H1 (cell line): ENCODE measurements around the gene WWC1. TPM values are rescaled to one million over a fixed set of nuclear protein-coding genes. Genes with fewer than 3 reads are reported as not detected.

ENCODE experiments used
- CTCF ChIA-PET: fragments of 300-600 bp; sonication (Branson Sonifier 250); formaldehyde crosslinking; loops from one replicate; lab custom pipeline; 2021; ENCODE audit not compliant: partially characterized antibody; lab: Charles Lee
- POLR2A ChIA-PET: fragments of 300-600 bp; sonication (Branson Sonifier 250); formaldehyde crosslinking; loops from one replicate; lab custom pipeline; 2021; ENCODE audit warnings: inconsistent platforms; ENCODE audit not compliant: partially characterized antibody; lab: Charles Lee
- DNase-seq, 2 experiments: peaks; one replicate each; pipeline versions ENCODE4 v3.0.0 to v3.0.0-alpha.2; 2010 to 2022; ENCODE audit warnings: low spot score in 2 of 2, low read depth in 1 of 2, mixed read lengths in 1 of 2
- FAIRE-seq: peaks from 2 replicates; lab custom pipeline; 2011; peaks lifted over from hg19 to GRCh38; lab: Jason Lieb, UNC
- H2AFZ ChIP-seq: 2 replicates; pipeline ENCODE4 v1.8.1; 2012; ENCODE audit warnings: low read length, inconsistent platforms
- H2AK5ac ChIP-seq: 2 replicates; pipeline ENCODE4 v1.6.1; 2013; ENCODE audit warnings: low read depth, low read length
- H2BK120ac ChIP-seq: replicated peaks from 2 replicates; pipeline ENCODE3; 2013; ENCODE audit warnings: low read depth, low read length, inconsistent platforms
- H2BK12ac ChIP-seq: 2 replicates; pipeline ENCODE4 v1.6.1; 2013; ENCODE audit warnings: low read depth, low read length
- H2BK15ac ChIP-seq: 2 replicates; pipeline ENCODE4 v1.6.1; 2013; ENCODE audit warnings: low read length
- H2BK20ac ChIP-seq: 2 replicates; pipeline ENCODE4 v1.6.1; 2013; ENCODE audit warnings: low read length
- H2BK5ac ChIP-seq: 2 replicates; pipeline ENCODE4 v1.6.1; 2013; ENCODE audit warnings: low read depth, low read length
- H3K14ac ChIP-seq: 2 replicates; pipeline ENCODE4 v1.6.1; 2013; ENCODE audit warnings: inconsistent platforms; ENCODE audit not compliant: insufficient read length
- H3K18ac ChIP-seq: 2 replicates; pipeline ENCODE4 v1.6.1; 2013; ENCODE audit warnings: low read length; ENCODE audit errors: extremely low read depth
- H3K23ac ChIP-seq: 2 replicates; pipeline ENCODE4 v1.6.1; 2013; ENCODE audit warnings: inconsistent platforms; ENCODE audit not compliant: insufficient read length
- H3K23me2 ChIP-seq: 2 replicates; pipeline ENCODE4 v1.6.1; 2013; ENCODE audit warnings: low read depth, low read length
- H3K27ac ChIP-seq: 2 replicates; pipeline ENCODE4 v1.6.1; 2011; ENCODE audit warnings: low read depth, low read length, inconsistent platforms
- H3K27me3 ChIP-seq, 4 experiments: replicated peaks in 1 of 4; 1 replicate in 1 of 4; 2 replicates in 3 of 4; pipeline versions ENCODE4 v1.6.1 to v1.8.1; 2011 to 2013; ENCODE audit warnings: low read length in 3 of 4, mild to moderate bottlenecking in 3 of 4, inconsistent platforms in 2 of 4, mixed read lengths in 2 of 4, moderate library complexity in 1 of 4; ENCODE audit not compliant: control insufficient read depth in 3 of 4, insufficient read depth in 3 of 4; ENCODE audit errors: extremely low read depth in 1 of 4
- H3K36me3 ChIP-seq, 4 experiments: 2 replicates each; pipeline versions ENCODE4 v1.6.1 to v1.8.1; 2011 to 2013; ENCODE audit warnings: mild to moderate bottlenecking in 4 of 4, low read length in 3 of 4, moderate library complexity in 2 of 4, control low read depth in 1 of 4, inconsistent platforms in 1 of 4; ENCODE audit not compliant: insufficient read depth in 4 of 4, control insufficient read depth in 2 of 4
- H3K4ac ChIP-seq: replicated peaks from 2 replicates; pipeline ENCODE3; 2013; ENCODE audit warnings: low read length, low read depth, mixed read lengths, inconsistent platforms; ENCODE audit not compliant: insufficient read length
- H3K4me1 ChIP-seq, 4 experiments: replicated peaks in 1 of 4; 1 replicate in 1 of 4; 2 replicates in 3 of 4; pipeline versions ENCODE4 v1.6.1 to v1.8.1; 2011 to 2013; ENCODE audit warnings: low read length in 3 of 4, inconsistent platforms in 2 of 4, mixed read lengths in 1 of 4; ENCODE audit not compliant: insufficient read depth in 4 of 4, control insufficient read depth in 3 of 4
- H3K4me2 ChIP-seq, 2 experiments: 2 replicates each; pipeline versions ENCODE4 v1.6.1 to v1.8.1; 2011 to 2013; ENCODE audit warnings: low read depth in 2 of 2, low read length in 2 of 2, control low read depth in 1 of 2, inconsistent platforms in 1 of 2, mild to moderate bottlenecking in 1 of 2; ENCODE audit not compliant: insufficient read depth in 1 of 2
- H3K4me3 ChIP-seq, 4 experiments: fragments of 200-600, 300-600 bp in 1 of 4; sonication (generic), shearing (Covaris generic), sonication (Bioruptor Twin) in 1 of 4; 2 replicates each; pipeline versions ENCODE4 v1.5.1 to v1.8.1; 2011 to 2016; ENCODE audit warnings: low read length in 4 of 4, low read depth in 3 of 4, control low read depth in 2 of 4, inconsistent platforms in 2 of 4, mild to moderate bottlenecking in 2 of 4, mixed read lengths in 1 of 4, moderate library complexity in 1 of 4; ENCODE audit not compliant: insufficient read depth in 2 of 4; ENCODE audit errors: extremely low read depth in 1 of 4
- H3K56ac ChIP-seq: replicated peaks from 2 replicates; pipeline ENCODE3; 2013; ENCODE audit warnings: low read depth, mild to moderate bottlenecking, mixed read lengths, low read length, inconsistent platforms; ENCODE audit not compliant: insufficient read length
- H3K79me1 ChIP-seq: 2 replicates; pipeline ENCODE4 v1.6.1; 2013; ENCODE audit warnings: low read depth, low read length, control low read depth
- H3K79me2 ChIP-seq, 2 experiments: 2 replicates each; pipeline versions ENCODE4 v1.6.1 to v1.8.1; 2012 to 2013; ENCODE audit warnings: low read length in 2 of 2, mild to moderate bottlenecking in 2 of 2, inconsistent platforms in 1 of 2; ENCODE audit not compliant: insufficient read depth in 2 of 2, control insufficient read depth in 1 of 2
- H3K9ac ChIP-seq, 4 experiments: replicated peaks in 1 of 4; 1 replicate in 1 of 4; 2 replicates in 3 of 4; pipeline versions ENCODE4 v1.6.1 to v1.8.1; 2011 to 2013; ENCODE audit warnings: low read depth in 3 of 4, low read length in 3 of 4, control low read depth in 2 of 4, mild to moderate bottlenecking in 2 of 4, moderate library complexity in 2 of 4, inconsistent platforms in 1 of 4; ENCODE audit errors: extremely low read depth in 1 of 4
- H3K9me3 ChIP-seq, 2 experiments: 2 replicates each; pipeline versions ENCODE4 v1.6.1 to v1.8.1; 2012 to 2013; ENCODE audit warnings: mild to moderate bottlenecking in 2 of 2, moderate library complexity in 2 of 2, control low read depth in 1 of 2, inconsistent platforms in 1 of 2, low read depth in 1 of 2, low read length in 1 of 2, mixed read lengths in 1 of 2; ENCODE audit not compliant: insufficient read depth in 2 of 2
- H4K20me1 ChIP-seq, 2 experiments: replicated peaks in 1 of 2; 2 replicates each; pipeline versions ENCODE3 to v1.8.1; 2011 to 2013; ENCODE audit warnings: inconsistent platforms in 2 of 2, low read length in 2 of 2, mild to moderate bottlenecking in 1 of 2; ENCODE audit not compliant: insufficient read depth in 2 of 2, control insufficient read depth in 1 of 2
- H4K5ac ChIP-seq: 2 replicates; pipeline ENCODE4 v1.6.1; 2013; ENCODE audit warnings: low read length, low read depth, mixed read lengths, inconsistent platforms; ENCODE audit not compliant: insufficient read length
- H4K8ac ChIP-seq: 2 replicates; pipeline ENCODE4 v1.8.0; 2013; ENCODE audit warnings: mild to moderate bottlenecking, moderate library complexity, low read length, inconsistent platforms; ENCODE audit not compliant: insufficient read depth; ENCODE audit errors: extremely low read depth
- H4K91ac ChIP-seq: replicated peaks from 2 replicates; pipeline ENCODE3; 2013; ENCODE audit warnings: low read length, mixed read lengths, inconsistent platforms; ENCODE audit not compliant: insufficient read length
- BRCA1 ChIP-seq: IDR thresholded peaks from 2 replicates; pipeline ENCODE4 v1.6.1; 2012; ENCODE audit warnings: low read depth, low read length, improper control_type of control experiment
- CBX8 ChIP-seq: fragments of 300-800, 300-1000 bp; sonication (generic); IDR thresholded peaks from 2 replicates; pipeline ENCODE4 v1.7.1; 2016; ENCODE audit warnings: low read depth, low read length, borderline replicate concordance
- KDM4A ChIP-seq: IDR thresholded peaks from one replicate; pipeline ENCODE4 v1.7.1; 2012; ENCODE audit warnings: low read depth, mild to moderate bottlenecking, moderate library complexity, low read length, inconsistent platforms; ENCODE audit not compliant: severe bottlenecking
- PHF8 ChIP-seq: fragments of 200-600 bp; sonication (generic); conservative IDR thresholded peaks from 2 replicates; pipeline ENCODE4 v1.7.1; 2012; ENCODE audit warnings: low read depth, mild to moderate bottlenecking, inconsistent platforms, low read length, moderate library complexity
- RNF2 ChIP-seq: fragments of 200-900, 300-1000 bp; sonication (generic); IDR thresholded peaks from 2 replicates; pipeline ENCODE4 v1.7.1; 2016; ENCODE audit warnings: borderline replicate concordance, low read depth, mild to moderate bottlenecking, antibody characterized with exemption, low read length; ENCODE audit not compliant: poor library complexity, severe bottlenecking; ENCODE audit errors: missing control alignments
- SIX5 ChIP-seq: IDR thresholded peaks from 2 replicates; pipeline ENCODE4 v1.6.1; 2011; ENCODE audit warnings: mild to moderate bottlenecking, low read depth, low read length
- SRF ChIP-seq: IDR thresholded peaks from 2 replicates; pipeline ENCODE4 v1.6.1; 2011; ENCODE audit warnings: mild to moderate bottlenecking, low read depth, low read length, moderate library complexity
- TAF7 ChIP-seq: optimal IDR thresholded peaks from 2 replicates; pipeline ENCODE3; 2011; ENCODE audit warnings: low read depth, mild to moderate bottlenecking, inconsistent platforms, low read length, moderate library complexity, borderline replicate concordance
- USF2 ChIP-seq: IDR thresholded peaks from 2 replicates; pipeline ENCODE4 v1.6.1; 2011; ENCODE audit warnings: low read length, improper control_type of control experiment
- WGBS, 2 experiments: shearing (Covaris generic) in 1 of 2; methylation state at CpG; one replicate each; pipeline versions ENCODE4 v1.1.6 to v1.1.7; 2013 to 2015; ENCODE audit warnings: low lambda C conversion rate in 2 of 2, mixed read lengths in 2 of 2, inconsistent platforms in 1 of 2, low coverage in 1 of 2, missing lambda C conversion rate in 1 of 2; ENCODE audit not compliant: insufficient replicate concordance in 2 of 2, insufficient coverage in 1 of 2, insufficient read length in 1 of 2; ENCODE audit errors: extremely low coverage in 1 of 2, missing lambda C conversion rate in 1 of 2; 5-methylcytosine and 5-hydroxymethylcytosine counted together
- polyA plus RNA-seq, 7 experiments: library from polyadenylated mRNA; depleted of rRNA in 3 of 7; stranded (reverse) in 5 of 7; unstranded in 2 of 7; fragments of >200 nt in 5 of 7; fragments of 200-250 nt in 2 of 7; gene quantifications; 1 replicate in 5 of 7; 2 replicates in 1 of 7; 4 replicates in 1 of 7; pipeline versions ENCODE4 v1.2.1 to v1.2.3, GENCODE V29; 2011 to 2013; ENCODE audit warnings: missing spikeins in 2 of 7, mixed read lengths in 2 of 7
- total RNA-seq: library from RNA; stranded (reverse); fragmentation: NEBNext Ultra II Directional; extraction: Animal tissue kit (Norgen Biotek cat#: 25700); gene quantifications from 2 replicates; pipeline ENCODE4 v1.2.1, GENCODE V29; 2021

WWC1 gene
- total and polyA plus RNA-seq, 2 of the 8 experiments (the other 6 are each of a cell fraction or from before 2014, with no cell fraction given) = 16.4 to 41.1 TPM

- ChIA-PET CTCF (interaction anchor here (0.9 to 6.7 kb wide), 3 partner anchors 9 to 19 kb away, joined by 3 to 56 read pairs (median 4); partner anchors contain the start of gene WWC1), POLR2A (no interaction called here)
- TF ChIP-seq BRCA1 = no peak
- TF ChIP-seq SIX5 = no peak
- no peak for TF ChIP-seq RNF2
- TF ChIP-seq SRF = no peak
- no peak for TF ChIP-seq PHF8
- no peak for TF ChIP-seq TAF7
- no peak for TF ChIP-seq CBX8
- no peak for TF ChIP-seq USF2
- no peak for TF ChIP-seq KDM4A
- H2BK20ac ChIP-seq = no peak overlapping the region
- FAIRE-seq (no peak), DNase-seq (no peak)
- no peak overlapping the region for H3K4ac ChIP-seq
- H3K79me2 ChIP-seq = peaks cover 7 to 41% of the 10 kb centered on the region in 2 experiments; a peak in 3 of 4 replicates
- H3K23ac ChIP-seq = no peak overlapping the region
- no peak overlapping the region for H2BK5ac ChIP-seq
- no peaks in the 10 kb centered on the region; a peak in 1 of 7 replicates for H3K4me1 ChIP-seq
- H2BK15ac ChIP-seq = no peak overlapping the region
- peaks cover 3% of the 10 kb centered on the region for H3K79me1 ChIP-seq
- 89% methylated on average over 4 of the region's 4 CpGs; no CpG with 5 or more reads in 1 of the 2 experiments for WGBS, 2 experiments
- no peak overlapping the region for H2BK120ac ChIP-seq
- H3K9me3 ChIP-seq = no peaks in the 10 kb centered on the region
- no peaks in the 10 kb centered on the region for H3K36me3 ChIP-seq
- H3K27me3 ChIP-seq = peaks cover 0 to 14% (median 6%) of the 10 kb centered on the region in 4 experiments; a peak in 5 of 7 replicates
- H2BK12ac ChIP-seq = no peak overlapping the region
- no peak overlapping the region for H2AFZ ChIP-seq
- H4K20me1 ChIP-seq = peaks cover 11 to 25% of the 10 kb centered on the region in 2 experiments
- H4K5ac ChIP-seq = no peak overlapping the region
- H3K4me2 ChIP-seq = no peak overlapping the region
- no peak overlapping the region for H3K4me3 ChIP-seq
- H3K9ac ChIP-seq = no peak overlapping the region
- H3K18ac ChIP-seq = no peak overlapping the region
- no peak overlapping the region for H4K8ac ChIP-seq
- H3K56ac ChIP-seq = no peak overlapping the region
- H4K91ac ChIP-seq = no peak overlapping the region
- H3K27ac ChIP-seq = no peak overlapping the region
- no peak overlapping the region for H3K14ac ChIP-seq
- no peak overlapping the region for H2AK5ac ChIP-seq
- H3K23me2 ChIP-seq = 0 out of 2 replicates have a peak, but pooled peaks cover 3% of the 10 kb centered on the region
Measured at GRCh38 chr5:168307925-168308584, 16.6 kb downstream of the WWC1 start.
